ENCODE measurements around the gene EEF1A1.

The EEF1A1 gene

GRCh38 chr6:73481969-73482368 is 38.9 kb downstream of the EEF1A1 start:
- CTCF ChIA-PET: no interaction called here
- DNase-seq (ENCODE audit: low spot score): no peak
- POLR2A ChIA-PET (ENCODE audit: low non-redundant PET): no interaction called here
- TF ChIP-seq, protein P1, sequence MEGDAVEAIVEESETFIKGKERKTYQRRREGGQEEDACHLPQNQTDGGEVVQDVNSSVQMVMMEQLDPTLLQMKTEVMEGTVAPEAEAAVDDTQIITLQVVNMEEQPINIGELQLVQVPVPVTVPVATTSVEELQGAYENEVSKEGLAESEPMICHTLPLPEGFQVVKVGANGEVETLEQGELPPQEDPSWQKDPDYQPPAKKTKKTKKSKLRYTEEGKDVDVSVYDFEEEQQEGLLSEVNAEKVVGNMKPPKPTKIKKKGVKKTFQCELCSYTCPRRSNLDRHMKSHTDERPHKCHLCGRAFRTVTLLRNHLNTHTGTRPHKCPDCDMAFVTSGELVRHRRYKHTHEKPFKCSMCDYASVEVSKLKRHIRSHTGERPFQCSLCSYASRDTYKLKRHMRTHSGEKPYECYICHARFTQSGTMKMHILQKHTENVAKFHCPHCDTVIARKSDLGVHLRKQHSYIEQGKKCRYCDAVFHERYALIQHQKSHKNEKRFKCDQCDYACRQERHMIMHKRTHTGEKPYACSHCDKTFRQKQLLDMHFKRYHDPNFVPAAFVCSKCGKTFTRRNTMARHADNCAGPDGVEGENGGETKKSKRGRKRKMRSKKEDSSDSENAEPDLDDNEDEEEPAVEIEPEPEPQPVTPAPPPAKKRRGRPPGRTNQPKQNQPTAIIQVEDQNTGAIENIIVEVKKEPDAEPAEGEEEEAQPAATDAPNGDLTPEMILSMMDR (conservative IDR thresholded peaks at IDR 0.05; ENCODE audit: low read depth): no peak
- H3K27ac ChIP-seq: no peak overlapping the region

DNA sequence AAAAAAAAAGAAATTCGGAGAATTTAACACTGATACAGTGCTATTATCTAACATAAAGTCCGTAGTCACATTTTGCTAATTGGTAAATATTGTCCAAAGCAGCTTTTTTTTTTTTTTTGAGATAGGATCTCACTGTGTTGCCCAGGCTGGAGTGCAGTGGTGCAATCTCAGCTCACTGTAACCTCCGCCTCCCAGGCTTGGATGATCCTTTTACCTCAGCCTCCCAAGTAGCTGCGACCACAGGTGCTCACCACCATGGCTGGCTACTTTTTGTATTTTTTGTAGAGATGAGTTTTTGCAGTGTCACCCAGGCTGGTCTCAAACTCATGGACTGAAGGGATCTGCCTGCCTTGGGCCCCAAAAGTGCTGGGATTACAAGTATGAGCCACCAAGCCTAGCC is 43.4 kb downstream of the EEF1A1 start:
- ChIA-PET POLR2A (ENCODE audit: low non-redundant PET) (no interaction called here), CTCF (interaction anchor here (1.1 kb wide), 1 partner anchor 16 kb away, joined by 3 read pairs; the partner anchor contains the start of gene MTO1)
- TF ChIP-seq, protein P1 (conservative IDR thresholded peaks at IDR 0.05; ENCODE audit: low read depth): no peak
- no peak for DNase-seq (ENCODE audit: low spot score)
- no peak overlapping the region for H3K27ac ChIP-seq

GRCh38 chr6:73476723-73477122 is 44.1 kb downstream of the EEF1A1 start:
- TF ChIP-seq, protein P1 (conservative IDR thresholded peaks at IDR 0.05; ENCODE audit: low read depth): no peak
- CTCF ChIA-PET: interaction anchor here (1.1 kb wide), 1 partner anchor 15 kb away, joined by 3 read pairs; the partner anchor contains the start of gene MTO1
- H3K27ac ChIP-seq: no peak overlapping the region
- POLR2A ChIA-PET (ENCODE audit: low non-redundant PET): interaction anchor here (0.7 kb wide), 1 partner anchor 16 kb away, joined by 4 read pairs; no protein-coding TSS in a partner anchor
- DNase-seq (ENCODE audit: low spot score): no peak

DNA sequence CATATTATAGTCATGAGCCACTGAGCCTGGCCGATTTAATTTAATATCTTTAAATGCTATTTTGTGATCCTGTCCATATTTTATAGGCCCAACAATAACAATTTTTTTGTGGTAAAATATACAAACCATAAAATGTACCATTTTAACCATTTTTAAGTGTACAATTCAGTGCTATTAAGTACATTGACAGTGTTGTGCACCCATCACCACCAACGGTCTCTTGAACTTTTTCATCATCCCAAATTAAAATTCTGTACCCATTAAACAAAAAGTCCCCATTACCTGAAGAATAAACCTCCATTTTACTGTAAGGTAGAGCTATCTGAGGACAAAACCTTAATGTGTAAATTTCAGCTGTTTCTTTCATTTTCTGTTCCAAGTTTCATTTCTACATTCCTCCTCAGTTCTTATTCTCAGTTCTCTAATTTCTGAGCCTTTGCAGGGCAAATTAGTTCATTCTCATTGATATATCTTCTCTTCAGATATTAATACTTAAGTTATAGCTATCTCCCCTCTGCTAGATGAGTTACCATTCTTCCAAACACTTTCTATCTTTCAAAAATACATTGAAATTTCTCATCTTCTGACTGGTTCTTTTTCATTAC is 49.0 kb downstream of the EEF1A1 start:
- ChIA-PET POLR2A (ENCODE audit: low non-redundant PET) (interaction anchor here (0.6 kb wide), 1 partner anchor 9 kb away, joined by 5 read pairs; no protein-coding TSS in a partner anchor), CTCF (interaction anchor here (0.5 kb wide), 1 partner anchor 635 kb away, joined by 4 read pairs; no protein-coding TSS in a partner anchor)
- H3K27ac ChIP-seq: no peak overlapping the region
- DNase-seq (ENCODE audit: low spot score): no peak
- TF ChIP-seq, protein P1 (conservative IDR thresholded peaks at IDR 0.05; ENCODE audit: low read depth): no peak

All from RWPE1 (cell line).